PC-3 (cell line): Measurements from ENCODE around the gene ZNF169.

Source experiments
- CTCF ChIP-seq: fragments of 300-600 bp; sonication (generic); conservative IDR thresholded peaks from 2 replicates; pipeline ENCODE4 v1.5.1; 2017; ENCODE audit warnings: antibody characterized with exemption, low read depth, mild to moderate bottlenecking, low read length
- EZH2 ChIP-seq: fragments of 300-600 bp; sonication (generic); IDR thresholded peaks from one replicate; pipeline ENCODE4 v1.6.1; 2017; ENCODE audit warnings: antibody characterized with exemption, mild to moderate bottlenecking, low read length; ENCODE audit not compliant: unreplicated experiment
- EZH2phosphoT487 ChIP-seq: fragments of 300-600 bp; sonication (generic); IDR thresholded peaks from 2 replicates; pipeline ENCODE4 v1.6.1; 2018; ENCODE audit warnings: mild to moderate bottlenecking, antibody characterized with exemption, low read length, borderline replicate concordance

- TF ChIP-seq CTCF (no peak), EZH2phosphoT487 (no peak), EZH2 (no peak)
Observed at GRCh38 chr9:94269264-94269663, 10.2 kb downstream of the ZNF169 start.
